Mammary epithelial cell (primary cell): Measurements from ENCODE around the gene NTPCR.

Source experiments
- CTCF ChIP-seq, 2 donors: IDR thresholded peaks in 1 of 2; conservative IDR thresholded peaks in 1 of 2; 2 replicates each; pipeline ENCODE4 v1.5.1; 2011 to 2012; ENCODE audit warnings: inconsistent platforms in 2 of 2, low read length in 2 of 2, mild to moderate bottlenecking in 2 of 2, control low read depth in 1 of 2, low read depth in 1 of 2; ENCODE audit not compliant: insufficient read depth in 1 of 2; ENCODE audit errors: extremely low read depth in 1 of 2
- EZH2 ChIP-seq: IDR thresholded peaks from 2 replicates; pipeline ENCODE4 v1.6.1; 2012; ENCODE audit warnings: low read length, inconsistent platforms, borderline replicate concordance

GRCh38 chr1:232978091-232978634 lies 27.8 kb downstream of the NTPCR start:
- no peak for TF ChIP-seq CTCF (conservative IDR thresholded peaks at IDR 0.05 in 1 of 2, IDR thresholded peaks at IDR 0.05 in 1 of 2; ENCODE audit: extremely low read depth in 1 of 2, insufficient read depth in 1 of 2, low read depth in 1 of 2, low read length in 2 of 2)
- TF ChIP-seq EZH2, result no peak
